Measurements from ENCODE around the gene SLC28A1.

SLC28A1 gene

DNA sequence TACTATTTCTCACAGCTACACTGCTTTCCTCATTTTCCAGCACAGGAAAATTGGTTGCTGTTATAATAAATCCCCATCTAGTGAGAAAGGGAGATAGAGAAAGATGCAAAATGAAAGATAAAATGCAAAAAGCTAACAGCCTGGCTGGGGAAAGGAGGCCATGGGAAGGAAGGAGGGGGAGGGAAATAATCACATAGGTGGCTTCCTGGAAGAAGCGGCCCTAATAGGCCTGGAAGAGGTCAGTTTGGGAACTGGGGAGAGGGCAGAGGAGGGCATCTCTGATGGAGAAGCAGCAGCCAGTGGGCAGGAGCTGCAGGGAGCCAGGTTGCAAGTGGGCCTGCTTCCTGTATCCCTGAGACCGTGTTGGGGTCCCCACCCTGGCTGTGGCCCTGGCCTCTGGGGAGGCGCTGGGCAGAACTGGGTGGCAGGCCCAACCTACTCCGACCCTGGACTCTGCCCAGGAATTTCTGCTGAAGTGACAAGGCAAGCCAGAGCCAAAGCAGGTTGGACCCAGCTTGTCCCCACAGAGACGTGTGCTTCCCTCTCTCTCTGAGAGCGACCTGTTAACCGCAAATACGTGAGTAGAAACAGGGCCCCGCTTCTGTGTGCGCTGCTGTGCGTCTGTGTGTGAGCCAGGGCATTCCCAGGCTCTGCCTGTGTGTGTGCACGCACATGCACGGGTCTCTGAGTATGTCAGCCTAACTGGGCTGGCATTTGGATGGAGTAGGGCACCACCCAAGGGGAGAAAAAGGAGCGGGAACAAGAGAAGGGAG lies 1.9 kb downstream of the SLC28A1 start:
- no peak for DNase-seq (ENCODE audit: low read depth)

DNA sequence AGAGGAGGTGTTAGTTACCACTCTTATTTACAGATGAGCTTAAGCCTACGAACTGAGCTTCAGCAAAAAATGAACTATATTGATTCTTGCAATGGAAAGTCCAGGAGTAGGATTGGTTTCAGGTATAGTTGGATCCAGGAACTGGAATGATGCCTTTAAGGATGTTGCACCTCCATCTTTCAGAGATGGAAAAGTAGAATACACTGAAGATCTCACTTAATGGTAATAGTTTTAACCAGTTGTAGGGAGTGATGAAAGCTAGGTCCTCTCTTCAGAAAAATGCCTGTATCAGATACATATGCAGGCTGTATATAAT lies 2.5 kb downstream of the SLC28A1 start:
- no peak for DNase-seq (ENCODE audit: low read depth)

- DNase-seq (ENCODE audit: low read depth), result no peak
These were observed 3.5 kb downstream of the SLC28A1 start for GRCh38 chr15:84887938-84888337.

GRCh38 chr15:84888639-84889038 lies 4.2 kb downstream of the SLC28A1 start:
- DNase-seq (ENCODE audit: low read depth), result no peak

GRCh38 chr15:84889313-84889990 lies 5.0 kb downstream of the SLC28A1 start:
- DNase-seq (ENCODE audit: low read depth), result no peak

- no peak for DNase-seq (ENCODE audit: low read depth)
These were observed 5.7 kb downstream of the SLC28A1 start for GRCh38 chr15:84889991-84890669.

DNA sequence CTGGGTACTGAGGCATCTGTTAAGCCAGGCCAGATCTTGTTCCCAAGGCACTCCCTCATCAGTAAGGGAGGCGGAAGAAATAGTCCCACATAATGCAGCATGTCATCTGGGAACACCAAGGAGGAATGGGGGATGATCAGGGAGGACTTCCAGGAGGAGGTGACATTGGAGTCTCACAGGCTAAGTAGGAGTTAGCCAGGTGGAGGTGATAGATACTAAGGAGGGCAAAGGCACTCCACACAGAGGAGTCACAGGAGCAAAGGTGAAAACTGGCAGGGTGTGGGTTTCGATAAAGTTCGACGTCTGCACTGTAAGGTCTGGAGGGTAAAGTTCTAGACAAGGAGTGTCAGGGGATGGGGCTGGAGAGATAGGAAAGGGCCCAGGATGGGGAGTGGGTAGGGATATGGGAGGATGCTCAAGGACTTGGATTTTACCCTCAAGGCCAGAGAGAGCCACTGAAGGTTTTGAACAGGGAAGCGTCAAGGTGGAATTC lies 6.3 kb downstream of the SLC28A1 start:
- no peak for DNase-seq (ENCODE audit: low read depth)

- DNase-seq (ENCODE audit: low read depth), result no peak
These were observed 6.9 kb downstream of the SLC28A1 start for GRCh38 chr15:84891339-84891738.

DNA sequence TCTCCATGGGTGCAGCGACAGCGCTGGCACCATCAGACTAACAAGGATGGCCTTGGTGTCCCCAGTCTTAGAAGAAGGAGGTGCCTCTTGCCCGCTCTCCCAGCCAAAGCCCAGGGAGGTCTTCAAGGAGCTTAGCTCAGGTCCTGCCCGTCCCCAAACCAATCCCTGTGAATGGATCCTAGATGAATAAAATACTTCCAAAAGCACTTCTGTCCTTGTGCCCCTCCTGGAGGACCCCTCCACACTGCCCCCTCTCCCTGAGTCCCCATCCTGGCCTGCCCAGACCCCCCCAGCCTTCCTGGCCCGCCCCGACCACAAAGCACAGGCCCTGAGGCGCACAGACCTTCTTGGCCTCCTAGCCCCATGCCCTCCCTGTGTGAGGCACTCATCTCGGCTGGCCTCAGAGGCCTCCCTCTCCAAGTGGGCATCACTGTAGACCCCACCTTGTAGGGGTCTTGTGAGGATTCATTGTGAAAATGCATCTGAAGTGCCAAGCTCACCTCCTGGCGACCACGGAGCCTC lies 8.4 kb downstream of the SLC28A1 start:
- no peak for DNase-seq (ENCODE audit: low read depth)

- DNase-seq (ENCODE audit: low read depth), result no peak
These were observed 9.1 kb downstream of the SLC28A1 start for GRCh38 chr15:84893607-84894006.

GRCh38 chr15:84894736-84895425 lies 10.4 kb downstream of the SLC28A1 start:
- DNase-seq (ENCODE audit: low read depth), result no peak

- DNase-seq (ENCODE audit: low read depth), result no peak
These were observed 14.3 kb downstream of the SLC28A1 start for GRCh38 chr15:84898761-84899160.

DNA sequence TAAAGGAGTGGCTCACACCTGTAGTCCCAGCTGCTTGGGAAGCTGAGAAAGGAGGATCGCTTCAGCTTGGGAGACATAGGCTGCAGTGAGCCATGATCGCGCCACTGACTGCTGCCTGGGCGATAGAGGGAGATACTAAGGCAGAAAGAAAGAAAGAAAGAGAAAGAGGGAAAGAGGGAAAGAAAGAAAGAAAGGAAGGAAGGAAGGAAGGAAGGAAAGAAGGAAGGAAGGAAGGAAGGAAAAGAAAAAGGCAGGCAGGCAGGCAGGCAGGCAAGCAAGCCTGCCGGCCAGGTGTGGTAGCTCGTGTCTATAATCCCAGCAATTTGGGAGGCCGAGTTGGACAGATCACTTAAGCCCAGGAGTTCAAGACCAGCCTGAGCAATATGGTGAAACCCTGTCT lies 15.3 kb downstream of the SLC28A1 start:
- no peak for DNase-seq (ENCODE audit: low read depth)

- no peak for DNase-seq (ENCODE audit: low read depth)
These were observed 17.1 kb downstream of the SLC28A1 start for GRCh38 chr15:84901540-84901939.

DNA sequence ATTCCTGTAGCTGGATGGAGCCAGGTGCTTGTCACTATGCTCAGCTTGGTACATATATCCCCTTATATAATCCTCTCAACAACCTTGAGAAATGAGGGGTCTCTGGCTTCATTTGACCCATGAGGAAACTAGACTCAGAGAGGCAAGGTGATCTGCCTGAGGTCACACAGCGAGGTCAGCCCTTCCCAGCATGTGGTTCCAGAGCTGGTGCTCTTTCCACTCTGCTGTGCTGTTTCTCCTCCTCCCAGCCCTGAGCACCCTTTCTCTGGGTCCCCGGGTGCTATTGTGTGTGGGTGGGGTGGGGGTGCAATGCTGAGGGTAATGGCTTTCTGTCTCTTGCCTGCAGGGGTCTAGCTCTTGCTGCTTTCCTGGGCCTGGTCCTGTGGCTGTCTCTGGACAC lies 19.3 kb downstream of the SLC28A1 start:
- no peak for DNase-seq (ENCODE audit: low read depth)

- no peak for DNase-seq (ENCODE audit: low read depth)
These were observed 20.0 kb downstream of the SLC28A1 start for GRCh38 chr15:84904419-84904818.

DNA sequence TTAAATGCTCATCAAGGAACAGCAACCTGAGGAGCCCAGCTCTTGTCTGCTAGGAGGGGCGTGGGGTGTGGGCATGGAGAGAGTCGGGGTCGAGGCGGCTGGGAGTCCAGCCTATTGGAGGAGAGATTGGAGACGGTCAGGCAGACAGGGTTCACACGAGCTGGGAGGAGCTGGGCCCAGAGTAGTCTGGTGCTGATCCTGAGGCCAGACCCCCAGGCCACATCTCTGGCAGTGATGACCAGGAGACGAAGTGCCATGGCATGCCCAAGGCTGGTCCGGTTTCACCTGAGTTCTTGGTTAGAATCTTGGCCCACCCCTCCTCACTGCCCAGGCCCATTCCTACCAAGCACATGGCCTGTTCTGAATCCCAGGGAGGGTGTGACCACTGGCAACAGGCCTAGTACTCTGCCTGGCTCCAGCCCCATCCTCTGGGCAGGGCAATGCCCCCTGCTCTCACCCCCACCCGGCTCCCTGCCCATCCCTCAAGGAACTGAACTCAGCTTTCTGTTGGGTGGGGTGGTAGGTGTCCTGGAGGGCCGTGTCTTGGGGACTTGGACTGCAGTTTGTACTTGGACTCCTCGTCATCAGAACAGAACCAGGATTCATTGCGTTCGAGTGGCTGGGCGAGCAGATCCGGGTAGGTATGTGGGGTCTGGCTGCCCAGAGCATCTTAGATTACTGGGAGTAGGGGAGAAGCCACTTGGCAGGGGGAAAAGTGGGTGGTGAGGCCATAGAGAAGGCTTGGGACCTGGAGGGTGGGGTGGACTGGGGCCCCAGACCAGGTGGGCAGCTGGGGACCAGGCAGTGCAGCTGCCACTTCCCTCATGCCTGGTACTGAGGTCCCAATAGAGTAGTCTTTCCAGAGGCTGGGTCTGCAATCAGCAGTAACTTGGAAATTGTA lies 20.8 kb downstream of the SLC28A1 start:
- no peak for DNase-seq (ENCODE audit: low read depth)

- no peak for DNase-seq (ENCODE audit: low read depth)
These were observed 23.3 kb downstream of the SLC28A1 start for GRCh38 chr15:84907731-84908130.

GRCh38 chr15:84908564-84908963 lies 24.1 kb downstream of the SLC28A1 start:
- DNase-seq (ENCODE audit: low read depth), result no peak

GRCh38 chr15:84909029-84909428 lies 24.6 kb downstream of the SLC28A1 start:
- DNase-seq (ENCODE audit: low read depth), result no peak

DNA sequence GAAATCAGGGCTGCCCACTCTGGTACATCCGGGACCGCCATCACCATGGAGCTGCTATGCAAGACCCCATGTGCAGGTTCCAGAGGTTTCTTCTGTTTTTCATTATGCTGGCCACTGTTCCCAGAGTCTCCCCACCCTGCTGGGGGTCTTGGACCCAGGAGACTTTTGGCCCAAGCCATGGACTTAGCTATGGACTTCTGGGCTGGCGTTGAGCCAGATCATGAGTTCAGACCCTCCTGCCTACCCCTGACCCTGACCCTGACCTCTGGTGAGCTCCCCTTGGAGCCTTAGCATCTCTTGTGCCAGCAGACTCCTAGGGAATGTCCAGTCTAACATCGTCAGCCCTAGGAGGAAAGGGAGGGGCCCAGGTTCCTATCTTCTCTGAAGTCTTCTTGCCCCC lies 25.3 kb downstream of the SLC28A1 start:
- no peak for DNase-seq (ENCODE audit: low read depth)
